Measurements from ENCODE around the gene PPT2.

Gene PPT2

GRCh38 chr6:32153564-32154513 is at the start of gene PPT2:
Gene PPT2 (plus strand): TSS chr6:32154141. CDS start chr6:32154595, 454 bp downstream.
- peak; percentile 69 for DNase-seq (ENCODE audit: low read depth)

GRCh38 chr6:32105433-32105832 is 48.5 kb upstream of the PPT2 start:
- DNase-seq (ENCODE audit: low read depth) = no peak

GRCh38 chr6:32107406-32107805 is 46.5 kb upstream of the PPT2 start:
- no peak for DNase-seq (ENCODE audit: low read depth)

- no peak for DNase-seq (ENCODE audit: low read depth)
Observed at GRCh38 chr6:32108094-32108627, 45.8 kb upstream of the PPT2 start.

GRCh38 chr6:32108727-32109113 is 45.2 kb upstream of the PPT2 start:
- no peak for DNase-seq (ENCODE audit: low read depth)

GRCh38 chr6:32109114-32109764 is 44.7 kb upstream of the PPT2 start, which contains the start of gene TNXB:
Gene TNXB (minus strand): TSS chr6:32109338. CDS start chr6:32098198, 11,140 bp downstream.
- no peak for DNase-seq (ENCODE audit: low read depth)

GRCh38 chr6:32109765-32110160 is 44.2 kb upstream of the PPT2 start:
- no peak for DNase-seq (ENCODE audit: low read depth)

GRCh38 chr6:32110632-32111031 is 43.3 kb upstream of the PPT2 start:
- DNase-seq (ENCODE audit: low read depth) = no peak

GRCh38 chr6:32111424-32112066 is 42.4 kb upstream of the PPT2 start:
- no peak for DNase-seq (ENCODE audit: low read depth)

- DNase-seq (ENCODE audit: low read depth) = no peak
Observed at GRCh38 chr6:32112431-32112980, 41.4 kb upstream of the PPT2 start.

GRCh38 chr6:32113386-32114352 is 40.3 kb upstream of the PPT2 start:
- no peak for DNase-seq (ENCODE audit: low read depth)

GRCh38 chr6:32114796-32115195 is 39.1 kb upstream of the PPT2 start:
- DNase-seq (ENCODE audit: low read depth) = no peak

GRCh38 chr6:32115623-32116022 is 38.3 kb upstream of the PPT2 start:
- DNase-seq (ENCODE audit: low read depth) = no peak

- no peak for DNase-seq (ENCODE audit: low read depth)
Observed at GRCh38 chr6:32116674-32117073, 37.3 kb upstream of the PPT2 start.

GRCh38 chr6:32117461-32117860 is 36.5 kb upstream of the PPT2 start:
- no peak for DNase-seq (ENCODE audit: low read depth)

GRCh38 chr6:32118782-32119628 is 34.9 kb upstream of the PPT2 start:
- DNase-seq (ENCODE audit: low read depth) = peak; percentile 40

GRCh38 chr6:32120573-32121059 is 33.3 kb upstream of the PPT2 start:
- no peak for DNase-seq (ENCODE audit: low read depth)

GRCh38 chr6:32123681-32124080 is 30.3 kb upstream of the PPT2 start:
- no peak for DNase-seq (ENCODE audit: low read depth)

- DNase-seq (ENCODE audit: low read depth) = no peak
Observed at GRCh38 chr6:32126880-32127279, 27.1 kb upstream of the PPT2 start.

- DNase-seq (ENCODE audit: low read depth) = no peak
Observed at GRCh38 chr6:32127409-32127716, 26.6 kb upstream of the PPT2 start.

Measured in stimulated activated CD8-positive, alpha-beta memory T cell treated with anti-CD3 and anti-CD28 coated beads, Interleukin-12 subunit alpha, Interleukin-12 subunit beta, amount 100 ng/mL, for 1 hour (primary cell).